DND-41 (cell line): ENCODE data around the gene LYRM2.

Experiments
- CTCF ChIP-seq: IDR thresholded peaks from 2 replicates; pipeline ENCODE4 v1.5.1; 2012; ENCODE audit warnings: borderline replicate concordance, low read length, moderate library complexity, mild to moderate bottlenecking; ENCODE audit not compliant: poor library complexity, severe bottlenecking; ENCODE audit errors: extremely low read depth
- EZH2 ChIP-seq: IDR thresholded peaks from 3 replicates; pipeline ENCODE4 v1.6.1; 2012; ENCODE audit warnings: borderline replicate concordance, low read depth, mild to moderate bottlenecking, moderate library complexity, low read length, inconsistent platforms; ENCODE audit not compliant: severe bottlenecking

GRCh38 chr6:89585154-89585553 is 53.4 kb downstream of the LYRM2 start:
- TF ChIP-seq CTCF: no peak
- TF ChIP-seq EZH2: no peak
